ENCODE data around the gene CD74.
A peak's percentile ranks its signal among the peaks of the same experiment; 100 is the strongest.

Gene CD74

GRCh38 chr5:150356575-150357294 is 56.0 kb downstream of the CD74 start:
- Histone ChIP-seq H4K12ac (ENCODE audit: low read depth, low read length) (no peak overlapping the region), H3K14ac (ENCODE audit: low read length) (peak overlapping the region; percentile 20), H2BK12ac (ENCODE audit: low read length) (no peak overlapping the region), H2BK5ac (ENCODE audit: low read depth, low read length, poor library complexity) (no peak overlapping the region), H4K8ac (ENCODE audit: low read depth, low read length) (peak overlapping the region; percentile 67), H3K4ac (ENCODE audit: low read depth, low read length) (no peak overlapping the region), H3K9ac (ENCODE audit: low read length) (no peak overlapping the region), H3K4me2 (ENCODE audit: low read length) (peak overlapping the region; percentile 45), H3K23ac (ENCODE audit: low read length) (no peak overlapping the region), H2AK5ac (ENCODE audit: low read length) (no peak overlapping the region), H3K27me3 (ENCODE audit: insufficient read depth, low read length) (no peaks in the 10 kb centered on the region), H3K18ac (ENCODE audit: low read length) (no peak overlapping the region), H2AFZ (ENCODE audit: insufficient read depth, low read length, poor library complexity) (peak overlapping the region; percentile 4), H3K79me1 (ENCODE audit: low read length) (peaks cover 11% of the 10 kb centered on the region), H3K36me3 (ENCODE audit: control insufficient read depth in 1 of 2, insufficient read depth in 2 of 2, low read length in 2 of 2) (peaks cover 5 to 9% of the 10 kb centered on the region in 2 experiments), H3K27ac (ENCODE audit: low read depth, low read length) (no peak overlapping the region), H3K9me3 (ENCODE audit: insufficient read depth, low read depth, low read length) (no peaks in the 10 kb centered on the region), H3K4me3 (ENCODE audit: low read depth, low read length) (no peak overlapping the region), H4K91ac (ENCODE audit: low read depth, low read length) (no peak overlapping the region), H2BK120ac (ENCODE audit: insufficient read depth, low read length, poor library complexity) (no peak overlapping the region), H3K4me1 (ENCODE audit: control insufficient read depth in 1 of 2, insufficient read depth in 2 of 2, low read length in 2 of 2) (peaks cover 23 to 25% of the 10 kb centered on the region in 2 experiments), H3K79me2 (ENCODE audit: control insufficient read depth, insufficient read depth, low read length, poor library complexity) (peaks cover 11% of the 10 kb centered on the region)
- WGBS (ENCODE audit: extremely low coverage, insufficient coverage, insufficient read length), result no CpG with 5 or more reads among the region's 10 CpGs
- no peak for DNase-seq

- Histone ChIP-seq H3K14ac (ENCODE audit: low read length) (no peak overlapping the region), H2BK5ac (ENCODE audit: low read depth, low read length, poor library complexity) (no peak overlapping the region), H3K9me3 (ENCODE audit: insufficient read depth, low read depth, low read length) (no peaks in the 10 kb centered on the region), H2BK120ac (ENCODE audit: insufficient read depth, low read length, poor library complexity) (no peak overlapping the region), H3K4ac (ENCODE audit: low read depth, low read length) (no peak overlapping the region), H3K4me1 (ENCODE audit: control insufficient read depth in 1 of 2, insufficient read depth in 2 of 2, low read length in 2 of 2) (peaks cover 23 to 25% of the 10 kb centered on the region in 2 experiments), H2AK5ac (ENCODE audit: low read length) (no peak overlapping the region), H3K18ac (ENCODE audit: low read length) (no peak overlapping the region), H4K8ac (ENCODE audit: low read depth, low read length) (no peak overlapping the region), H4K12ac (ENCODE audit: low read depth, low read length) (no peak overlapping the region), H2AFZ (ENCODE audit: insufficient read depth, low read length, poor library complexity) (no peak overlapping the region), H3K27me3 (ENCODE audit: insufficient read depth, low read length) (no peaks in the 10 kb centered on the region), H3K23ac (ENCODE audit: low read length) (no peak overlapping the region), H3K79me1 (ENCODE audit: low read length) (peaks cover 11% of the 10 kb centered on the region), H3K36me3 (ENCODE audit: control insufficient read depth in 1 of 2, insufficient read depth in 2 of 2, low read length in 2 of 2) (no peaks in the 10 kb centered on the region), H3K4me2 (ENCODE audit: low read length) (no peak overlapping the region), H3K9ac (ENCODE audit: low read length) (no peak overlapping the region), H3K79me2 (ENCODE audit: control insufficient read depth, insufficient read depth, low read length, poor library complexity) (peaks cover 11% of the 10 kb centered on the region), H4K91ac (ENCODE audit: low read depth, low read length) (no peak overlapping the region), H2BK12ac (ENCODE audit: low read length) (no peak overlapping the region), H3K4me3 (ENCODE audit: low read depth, low read length) (no peak overlapping the region), H3K27ac (ENCODE audit: low read depth, low read length) (no peak overlapping the region)
- no peak for DNase-seq
- WGBS (ENCODE audit: extremely low coverage, insufficient coverage, insufficient read length), result no CpG with 5 or more reads among the region's 2 CpGs
Measured at GRCh38 chr5:150355791-150356190, 56.9 kb downstream of the CD74 start.

- no peak overlapping the region for H4K12ac ChIP-seq (ENCODE audit: low read depth, low read length)
- H3K36me3 ChIP-seq (ENCODE audit: control insufficient read depth in 1 of 2, insufficient read depth in 2 of 2, low read length in 2 of 2), result no peaks in the 10 kb centered on the region
- peaks cover 4 to 7% of the 10 kb centered on the region in 2 experiments for H3K4me1 ChIP-seq (ENCODE audit: control insufficient read depth in 1 of 2, insufficient read depth in 2 of 2, low read length in 2 of 2)
- no peak overlapping the region for H2AFZ ChIP-seq (ENCODE audit: insufficient read depth, low read length, poor library complexity)
- H2BK5ac ChIP-seq (ENCODE audit: low read depth, low read length, poor library complexity), result no peak overlapping the region
- no peak overlapping the region for H3K27ac ChIP-seq (ENCODE audit: low read depth, low read length)
- H3K9me3 ChIP-seq (ENCODE audit: insufficient read depth, low read depth, low read length), result no peaks in the 10 kb centered on the region
- no peak overlapping the region for H2AK5ac ChIP-seq (ENCODE audit: low read length)
- no CpG with 5 or more reads among the region's 3 CpGs for whole genome bisulfite sequencing (ENCODE audit: extremely low coverage, insufficient coverage, insufficient read length)
- H3K18ac ChIP-seq (ENCODE audit: low read length), result no peak overlapping the region
- no peak overlapping the region for H3K9ac ChIP-seq (ENCODE audit: low read length)
- DNase-seq, result peak in 1 of 2 donors; percentile 5
- H3K79me1 ChIP-seq (ENCODE audit: low read length), result peaks cover 9% of the 10 kb centered on the region
- H4K91ac ChIP-seq (ENCODE audit: low read depth, low read length), result no peak overlapping the region
- peaks cover 6% of the 10 kb centered on the region for H3K79me2 ChIP-seq (ENCODE audit: control insufficient read depth, insufficient read depth, low read length, poor library complexity)
- H3K4me2 ChIP-seq (ENCODE audit: low read length), result no peak overlapping the region
- H4K8ac ChIP-seq (ENCODE audit: low read depth, low read length), result no peak overlapping the region
- H3K27me3 ChIP-seq (ENCODE audit: insufficient read depth, low read length), result no peaks in the 10 kb centered on the region
- H2BK120ac ChIP-seq (ENCODE audit: insufficient read depth, low read length, poor library complexity), result no peak overlapping the region
- H3K4me3 ChIP-seq (ENCODE audit: low read depth, low read length), result no peak overlapping the region
- H3K4ac ChIP-seq (ENCODE audit: low read depth, low read length), result no peak overlapping the region
- no peak overlapping the region for H3K14ac ChIP-seq (ENCODE audit: low read length)
- no peak overlapping the region for H2BK12ac ChIP-seq (ENCODE audit: low read length)
- H3K23ac ChIP-seq (ENCODE audit: low read length), result no peak overlapping the region
Measured at GRCh38 chr5:150353032-150353675, 59.6 kb downstream of the CD74 start.

GRCh38 chr5:150352244-150353031 is 60.3 kb downstream of the CD74 start:
- H2BK5ac ChIP-seq (ENCODE audit: low read depth, low read length, poor library complexity), result no peak overlapping the region
- no peak overlapping the region for H2BK120ac ChIP-seq (ENCODE audit: insufficient read depth, low read length, poor library complexity)
- no peak overlapping the region for H2AK5ac ChIP-seq (ENCODE audit: low read length)
- peaks cover 4 to 7% of the 10 kb centered on the region in 2 experiments for H3K4me1 ChIP-seq (ENCODE audit: control insufficient read depth in 1 of 2, insufficient read depth in 2 of 2, low read length in 2 of 2)
- no peak overlapping the region for H2BK12ac ChIP-seq (ENCODE audit: low read length)
- no peaks in the 10 kb centered on the region for H3K9me3 ChIP-seq (ENCODE audit: insufficient read depth, low read depth, low read length)
- H3K23ac ChIP-seq (ENCODE audit: low read length), result no peak overlapping the region
- H4K12ac ChIP-seq (ENCODE audit: low read depth, low read length), result no peak overlapping the region
- H3K36me3 ChIP-seq (ENCODE audit: control insufficient read depth in 1 of 2, insufficient read depth in 2 of 2, low read length in 2 of 2), result no peaks in the 10 kb centered on the region
- no peak for DNase-seq
- H3K4me2 ChIP-seq (ENCODE audit: low read length), result no peak overlapping the region
- H4K8ac ChIP-seq (ENCODE audit: low read depth, low read length), result no peak overlapping the region
- H3K79me1 ChIP-seq (ENCODE audit: low read length), result peaks cover 2% of the 10 kb centered on the region
- H3K79me2 ChIP-seq (ENCODE audit: control insufficient read depth, insufficient read depth, low read length, poor library complexity), result no peaks in the 10 kb centered on the region
- no CpG with 5 or more reads among the region's 6 CpGs for WGBS (ENCODE audit: extremely low coverage, insufficient coverage, insufficient read length)
- H3K14ac ChIP-seq (ENCODE audit: low read length), result no peak overlapping the region
- no peak overlapping the region for H3K18ac ChIP-seq (ENCODE audit: low read length)
- no peak overlapping the region for H3K4me3 ChIP-seq (ENCODE audit: low read depth, low read length)
- no peak overlapping the region for H3K4ac ChIP-seq (ENCODE audit: low read depth, low read length)
- H3K27me3 ChIP-seq (ENCODE audit: insufficient read depth, low read length), result no peaks in the 10 kb centered on the region
- no peak overlapping the region for H4K91ac ChIP-seq (ENCODE audit: low read depth, low read length)
- H2AFZ ChIP-seq (ENCODE audit: insufficient read depth, low read length, poor library complexity), result no peak overlapping the region
- no peak overlapping the region for H3K27ac ChIP-seq (ENCODE audit: low read depth, low read length)
- no peak overlapping the region for H3K9ac ChIP-seq (ENCODE audit: low read length)
